HFF-Myc (cell line): Measurements from ENCODE around the gene SBNO2.

Experiments used
- DNase-seq: peaks from one replicate; pipeline ENCODE4 v3.0.0-alpha.2; 2011; ENCODE audit warnings: low read depth; ENCODE audit errors: extremely low read depth
- H3K4me3 ChIP-seq: replicated peaks from 2 replicates; pipeline ENCODE4 v1.5.1; 2011; ENCODE audit warnings: low read depth, mild to moderate bottlenecking, control low read depth, low read length
- TF ChIP-seq, protein P1 (sequence below): IDR thresholded peaks from 2 replicates; pipeline ENCODE4 v1.5.1; 2012; ENCODE audit warnings: mild to moderate bottlenecking, low read depth, low read length, control low read depth; ENCODE audit errors: missing control alignments

The SBNO2 gene

DNA sequence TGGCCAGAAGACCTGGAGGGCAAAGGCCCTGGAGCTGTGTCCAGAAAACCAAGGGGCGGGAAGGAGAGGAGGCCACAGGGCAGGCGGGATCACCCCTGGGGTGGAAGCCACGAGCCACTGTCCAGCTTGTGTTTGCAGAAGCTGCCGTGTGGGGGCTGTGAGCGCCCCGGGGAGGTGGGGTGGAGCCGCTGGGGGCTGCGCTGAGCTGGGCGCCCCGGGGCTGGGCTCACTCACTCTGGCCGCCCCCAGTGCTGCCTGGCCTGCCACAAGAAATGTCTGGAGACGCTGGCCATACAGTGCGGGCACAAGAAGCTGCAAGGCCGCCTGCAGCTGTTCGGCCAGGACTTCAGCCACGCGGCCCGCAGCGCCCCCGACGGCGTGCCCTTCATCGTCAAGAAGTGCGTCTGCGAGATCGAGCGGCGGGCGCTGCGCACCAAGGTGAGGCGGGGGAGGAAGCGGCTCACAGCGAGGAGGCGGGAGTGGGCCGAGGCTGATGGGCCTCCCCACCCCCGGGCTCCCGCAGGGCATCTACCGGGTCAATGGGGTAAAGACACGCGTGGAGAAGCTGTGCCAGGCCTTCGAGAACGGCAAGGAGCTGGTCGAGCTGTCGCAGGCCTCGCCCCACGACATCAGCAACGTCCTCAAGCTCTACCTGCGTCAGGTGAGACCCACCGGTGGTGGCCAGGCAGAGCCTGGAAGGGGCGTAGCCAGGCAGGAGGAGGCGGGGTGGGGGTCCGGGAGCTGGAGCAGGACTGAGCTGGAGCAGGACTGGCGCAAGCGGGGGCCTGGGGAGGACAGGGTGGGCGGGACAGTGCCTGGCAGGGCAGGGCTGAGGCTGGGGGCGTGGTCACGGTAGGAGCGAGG lies 92.5 kb downstream of the SBNO2 start:
- no peak for DNase-seq
- TF ChIP-seq, protein P1, sequence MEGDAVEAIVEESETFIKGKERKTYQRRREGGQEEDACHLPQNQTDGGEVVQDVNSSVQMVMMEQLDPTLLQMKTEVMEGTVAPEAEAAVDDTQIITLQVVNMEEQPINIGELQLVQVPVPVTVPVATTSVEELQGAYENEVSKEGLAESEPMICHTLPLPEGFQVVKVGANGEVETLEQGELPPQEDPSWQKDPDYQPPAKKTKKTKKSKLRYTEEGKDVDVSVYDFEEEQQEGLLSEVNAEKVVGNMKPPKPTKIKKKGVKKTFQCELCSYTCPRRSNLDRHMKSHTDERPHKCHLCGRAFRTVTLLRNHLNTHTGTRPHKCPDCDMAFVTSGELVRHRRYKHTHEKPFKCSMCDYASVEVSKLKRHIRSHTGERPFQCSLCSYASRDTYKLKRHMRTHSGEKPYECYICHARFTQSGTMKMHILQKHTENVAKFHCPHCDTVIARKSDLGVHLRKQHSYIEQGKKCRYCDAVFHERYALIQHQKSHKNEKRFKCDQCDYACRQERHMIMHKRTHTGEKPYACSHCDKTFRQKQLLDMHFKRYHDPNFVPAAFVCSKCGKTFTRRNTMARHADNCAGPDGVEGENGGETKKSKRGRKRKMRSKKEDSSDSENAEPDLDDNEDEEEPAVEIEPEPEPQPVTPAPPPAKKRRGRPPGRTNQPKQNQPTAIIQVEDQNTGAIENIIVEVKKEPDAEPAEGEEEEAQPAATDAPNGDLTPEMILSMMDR = no peak
- no peak overlapping the region for H3K4me3 ChIP-seq

DNA sequence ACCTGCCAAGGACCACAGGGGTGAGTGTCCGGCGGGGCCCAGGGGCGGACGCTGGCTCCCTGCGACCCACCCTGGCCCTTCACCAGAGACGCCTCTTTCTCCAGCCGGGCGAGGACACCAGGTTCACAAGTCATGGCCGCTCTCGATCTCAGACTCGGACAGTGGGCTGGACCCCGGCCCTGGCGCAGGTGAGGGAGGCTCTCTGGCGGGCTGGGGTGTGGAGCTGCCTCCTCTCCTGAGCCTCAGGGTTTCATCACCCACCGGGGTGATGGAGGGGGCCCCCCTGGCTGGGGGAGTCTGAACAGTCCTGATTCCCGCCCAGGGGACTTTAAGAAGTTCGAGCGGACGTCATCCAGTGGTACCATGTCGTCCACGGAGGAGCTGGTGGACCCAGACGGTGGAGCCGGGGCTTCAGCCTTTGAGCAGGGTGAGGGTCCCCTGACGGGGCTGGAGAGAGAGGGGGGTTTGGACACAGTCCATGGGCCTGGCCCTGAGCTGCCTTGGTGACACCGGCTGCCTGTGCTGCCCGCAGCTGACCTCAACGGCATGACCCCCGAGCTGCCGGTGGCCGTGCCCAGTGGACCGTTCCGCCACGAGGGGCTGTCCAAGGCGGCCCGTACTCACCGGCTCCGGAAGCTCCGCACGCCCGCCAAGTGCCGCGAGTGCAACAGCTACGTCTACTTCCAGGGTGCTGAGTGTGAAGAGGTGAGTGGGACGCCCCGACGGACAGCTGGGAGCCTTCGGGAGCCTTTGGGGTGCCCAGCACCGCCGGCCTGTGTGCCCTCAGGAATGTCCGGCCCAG lies 93.5 kb downstream of the SBNO2 start:
- TF ChIP-seq, protein P1 = no peak
- DNase-seq = no peak
- no peak overlapping the region for H3K4me3 ChIP-seq

DNA sequence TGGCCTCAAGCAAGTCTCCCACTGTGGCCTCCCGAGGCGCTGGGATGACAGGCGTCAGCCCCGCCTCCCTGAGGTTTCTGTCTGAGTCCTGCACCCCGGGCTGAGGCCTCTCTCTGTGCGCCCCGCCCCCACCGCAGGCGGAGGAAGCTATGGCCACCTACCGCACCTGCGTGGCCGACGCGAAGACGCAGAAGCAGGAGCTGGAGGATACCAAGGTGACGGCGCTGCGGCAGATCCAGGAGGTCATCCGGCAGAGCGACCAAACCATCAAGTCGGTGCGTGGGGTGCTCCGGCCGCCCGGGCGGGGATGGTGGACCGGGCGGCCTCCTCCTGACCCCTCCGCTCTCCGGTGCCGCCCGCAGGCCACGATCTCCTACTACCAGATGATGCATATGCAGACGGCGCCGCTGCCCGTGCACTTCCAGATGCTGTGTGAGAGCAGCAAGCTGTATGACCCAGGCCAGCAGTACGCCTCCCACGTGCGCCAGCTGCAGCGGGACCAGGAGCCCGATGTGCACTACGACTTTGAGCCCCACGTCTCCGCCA lies 94.4 kb downstream of the SBNO2 start:
- H3K4me3 ChIP-seq = no peak overlapping the region
- TF ChIP-seq, protein P1 = no peak
- no peak for DNase-seq

DNA sequence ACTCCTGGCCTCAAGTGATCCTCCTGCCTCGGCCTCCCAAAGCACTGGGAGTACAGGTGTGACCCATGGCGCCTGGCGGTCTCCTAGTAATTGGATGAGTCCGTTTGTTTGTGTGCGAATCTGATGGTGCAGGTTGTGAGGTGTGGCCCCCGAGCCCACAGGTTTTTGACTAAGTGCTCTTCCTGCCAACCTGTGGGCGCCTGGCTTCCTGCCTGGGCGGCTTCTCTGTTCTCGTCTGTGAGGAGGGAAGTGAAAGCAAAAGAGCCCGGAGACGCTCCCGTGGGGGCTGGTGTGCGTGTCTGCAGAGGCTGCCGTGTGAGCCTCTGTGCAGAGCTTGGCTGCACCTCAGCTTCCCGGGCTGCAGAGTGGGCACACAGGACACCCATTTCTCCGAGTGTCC lies 97.1 kb downstream of the SBNO2 start:
- H3K4me3 ChIP-seq = no peak overlapping the region
- TF ChIP-seq, protein P1 = no peak
- DNase-seq = no peak

DNA sequence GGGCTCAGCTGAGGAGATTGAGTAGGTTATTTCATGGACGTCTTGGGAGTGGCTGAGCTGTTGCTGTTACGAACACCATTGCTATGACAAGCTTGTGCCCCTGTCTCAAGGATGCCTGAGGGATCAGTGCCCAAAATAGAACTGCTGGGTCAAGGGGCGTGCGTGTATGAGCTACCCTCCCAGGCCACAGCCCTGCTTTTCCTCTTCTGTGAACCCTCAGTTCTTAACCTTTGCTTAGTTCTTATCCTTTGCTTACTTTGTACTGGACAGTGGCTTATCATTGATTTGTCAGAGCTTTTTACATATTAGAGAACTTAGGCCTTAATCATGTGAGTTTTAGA lies 98.1 kb downstream of the SBNO2 start:
- H3K4me3 ChIP-seq = no peak overlapping the region
- no peak for DNase-seq
- TF ChIP-seq, protein P1 = no peak

DNA sequence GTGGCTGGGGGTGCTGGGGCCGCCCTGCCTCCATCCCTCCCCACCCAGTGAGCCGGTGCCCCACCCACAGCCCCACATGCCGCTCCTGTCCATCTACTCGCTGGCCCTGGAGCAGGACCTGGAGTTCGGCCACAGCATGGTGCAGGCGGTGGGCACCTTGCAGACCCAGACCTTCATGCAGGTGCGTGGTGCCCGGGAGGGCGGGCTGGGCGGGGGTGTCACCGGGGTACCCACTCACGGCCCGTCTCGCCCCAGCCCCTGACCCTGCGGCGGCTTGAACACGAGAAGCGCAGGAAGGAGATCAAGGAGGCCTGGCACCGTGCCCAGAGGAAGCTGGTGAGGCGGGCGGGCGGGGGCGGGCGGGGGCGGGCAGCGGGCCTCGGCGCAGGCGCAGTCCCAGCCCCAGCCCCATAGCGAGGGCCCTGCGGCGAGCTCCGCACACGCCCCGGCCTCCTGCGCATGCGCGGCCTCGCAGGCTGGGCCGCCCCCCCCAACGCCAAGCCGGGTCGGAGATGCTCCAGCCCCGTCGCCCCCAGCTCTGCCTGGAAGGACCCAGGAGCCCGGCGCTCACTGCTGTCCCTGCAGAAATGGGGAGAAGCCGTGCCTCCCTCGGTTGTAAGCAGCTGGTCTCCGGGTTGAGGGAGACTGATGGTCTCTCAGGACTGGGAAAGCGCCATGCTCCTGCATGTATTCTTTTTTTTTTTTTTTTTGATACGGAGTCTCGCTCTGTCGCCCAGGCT lies 99.4 kb downstream of the SBNO2 start:
- no peak for DNase-seq
- no peak overlapping the region for H3K4me3 ChIP-seq
- TF ChIP-seq, protein P1 = no peak
